ENCODE data around the gene YIPF3. TPM values are rescaled to one million over a fixed set of nuclear protein-coding genes. Genes with fewer than 3 reads are reported as not detected.

The YIPF3 gene
- total RNA-seq, 1 experiment from 2014 or later: 81.3 TPM

GRCh38 chr6:43509142-43509983, 7.4 kb downstream of the YIPF3 start (continued):
- TF ChIP-seq, protein P1, sequence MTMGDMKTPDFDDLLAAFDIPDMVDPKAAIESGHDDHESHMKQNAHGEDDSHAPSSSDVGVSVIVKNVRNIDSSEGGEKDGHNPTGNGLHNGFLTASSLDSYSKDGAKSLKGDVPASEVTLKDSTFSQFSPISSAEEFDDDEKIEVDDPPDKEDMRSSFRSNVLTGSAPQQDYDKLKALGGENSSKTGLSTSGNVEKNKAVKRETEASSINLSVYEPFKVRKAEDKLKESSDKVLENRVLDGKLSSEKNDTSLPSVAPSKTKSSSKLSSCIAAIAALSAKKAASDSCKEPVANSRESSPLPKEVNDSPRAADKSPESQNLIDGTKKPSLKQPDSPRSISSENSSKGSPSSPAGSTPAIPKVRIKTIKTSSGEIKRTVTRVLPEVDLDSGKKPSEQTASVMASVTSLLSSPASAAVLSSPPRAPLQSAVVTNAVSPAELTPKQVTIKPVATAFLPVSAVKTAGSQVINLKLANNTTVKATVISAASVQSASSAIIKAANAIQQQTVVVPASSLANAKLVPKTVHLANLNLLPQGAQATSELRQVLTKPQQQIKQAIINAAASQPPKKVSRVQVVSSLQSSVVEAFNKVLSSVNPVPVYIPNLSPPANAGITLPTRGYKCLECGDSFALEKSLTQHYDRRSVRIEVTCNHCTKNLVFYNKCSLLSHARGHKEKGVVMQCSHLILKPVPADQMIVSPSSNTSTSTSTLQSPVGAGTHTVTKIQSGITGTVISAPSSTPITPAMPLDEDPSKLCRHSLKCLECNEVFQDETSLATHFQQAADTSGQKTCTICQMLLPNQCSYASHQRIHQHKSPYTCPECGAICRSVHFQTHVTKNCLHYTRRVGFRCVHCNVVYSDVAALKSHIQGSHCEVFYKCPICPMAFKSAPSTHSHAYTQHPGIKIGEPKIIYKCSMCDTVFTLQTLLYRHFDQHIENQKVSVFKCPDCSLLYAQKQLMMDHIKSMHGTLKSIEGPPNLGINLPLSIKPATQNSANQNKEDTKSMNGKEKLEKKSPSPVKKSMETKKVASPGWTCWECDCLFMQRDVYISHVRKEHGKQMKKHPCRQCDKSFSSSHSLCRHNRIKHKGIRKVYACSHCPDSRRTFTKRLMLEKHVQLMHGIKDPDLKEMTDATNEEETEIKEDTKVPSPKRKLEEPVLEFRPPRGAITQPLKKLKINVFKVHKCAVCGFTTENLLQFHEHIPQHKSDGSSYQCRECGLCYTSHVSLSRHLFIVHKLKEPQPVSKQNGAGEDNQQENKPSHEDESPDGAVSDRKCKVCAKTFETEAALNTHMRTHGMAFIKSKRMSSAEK (CRISPR knock-in tag; IDR thresholded peaks at IDR 0.05; ENCODE audit: borderline replicate concordance): no peak
- TF ChIP-seq, protein P2, sequence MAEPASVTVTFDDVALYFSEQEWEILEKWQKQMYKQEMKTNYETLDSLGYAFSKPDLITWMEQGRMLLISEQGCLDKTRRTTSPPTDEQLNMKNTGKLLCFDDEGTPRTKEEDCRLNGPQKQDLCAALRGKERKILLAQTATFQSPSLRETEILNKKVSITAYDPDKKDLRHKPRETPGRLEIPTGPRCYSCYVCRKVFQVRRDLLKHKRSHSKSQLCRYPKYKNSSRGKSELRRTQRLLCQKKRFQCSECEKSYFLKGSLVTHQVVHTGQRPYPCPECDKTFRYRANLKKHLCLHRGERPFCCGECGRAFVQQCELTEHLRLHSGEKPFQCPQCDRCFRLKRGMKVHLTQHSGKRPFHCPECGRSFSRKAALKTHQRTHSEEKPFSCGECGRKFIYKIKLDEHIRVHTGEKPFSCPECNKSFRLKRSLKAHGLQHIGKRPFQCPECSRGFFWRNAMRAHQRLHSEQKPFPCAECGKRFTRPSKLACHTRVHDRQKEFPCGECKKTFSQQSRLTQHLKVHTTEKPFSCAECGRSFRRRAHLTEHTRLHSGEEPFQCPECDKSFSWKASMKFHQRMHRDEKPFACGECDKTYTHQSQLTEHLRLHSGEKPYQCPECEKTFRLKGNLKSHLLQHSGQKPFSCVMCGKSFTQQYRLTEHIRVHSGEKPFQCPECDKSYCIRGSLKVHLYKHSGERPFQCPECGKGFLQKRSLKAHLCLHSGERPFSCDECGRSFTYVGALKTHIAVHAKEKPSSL (CRISPR knock-in tag; conservative IDR thresholded peaks at IDR 0.05): no peak
- no peak for TF ChIP-seq SMAD3 (CRISPR knock-in tag; IDR thresholded peaks at IDR 0.05; ENCODE audit: borderline replicate concordance)
- no peak for TF ChIP-seq ZNF263 (CRISPR knock-in tag; IDR thresholded peaks at IDR 0.05; ENCODE audit: low read depth)
- TF ChIP-seq, protein P3, sequence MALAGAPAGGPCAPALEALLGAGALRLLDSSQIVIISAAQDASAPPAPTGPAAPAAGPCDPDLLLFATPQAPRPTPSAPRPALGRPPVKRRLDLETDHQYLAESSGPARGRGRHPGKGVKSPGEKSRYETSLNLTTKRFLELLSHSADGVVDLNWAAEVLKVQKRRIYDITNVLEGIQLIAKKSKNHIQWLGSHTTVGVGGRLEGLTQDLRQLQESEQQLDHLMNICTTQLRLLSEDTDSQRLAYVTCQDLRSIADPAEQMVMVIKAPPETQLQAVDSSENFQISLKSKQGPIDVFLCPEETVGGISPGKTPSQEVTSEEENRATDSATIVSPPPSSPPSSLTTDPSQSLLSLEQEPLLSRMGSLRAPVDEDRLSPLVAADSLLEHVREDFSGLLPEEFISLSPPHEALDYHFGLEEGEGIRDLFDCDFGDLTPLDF (CRISPR knock-in tag; IDR thresholded peaks at IDR 0.05): no peak
- TF ChIP-seq MAX (CRISPR knock-in tag; IDR thresholded peaks at IDR 0.05): peak; percentile 72; the same call in 1 of the 2 replicates
- TF ChIP-seq GABPB1 (CRISPR knock-in tag; IDR thresholded peaks at IDR 0.05): no peak
- peak; percentile 61; the same call in 1 of the 2 replicates for TF ChIP-seq NFE2L1 (CRISPR knock-in tag; IDR thresholded peaks at IDR 0.05)
- TF ChIP-seq IRF2 (CRISPR knock-in tag; IDR thresholded peaks at IDR 0.05; ENCODE audit: borderline replicate concordance, low read depth): no peak
- no peak for TF ChIP-seq ZNF317 (CRISPR knock-in tag; IDR thresholded peaks at IDR 0.05; ENCODE audit: borderline replicate concordance, low read depth)
- no peak for TF ChIP-seq CBFB (CRISPR knock-in tag; IDR thresholded peaks at IDR 0.05; ENCODE audit: low read depth)

DNA sequence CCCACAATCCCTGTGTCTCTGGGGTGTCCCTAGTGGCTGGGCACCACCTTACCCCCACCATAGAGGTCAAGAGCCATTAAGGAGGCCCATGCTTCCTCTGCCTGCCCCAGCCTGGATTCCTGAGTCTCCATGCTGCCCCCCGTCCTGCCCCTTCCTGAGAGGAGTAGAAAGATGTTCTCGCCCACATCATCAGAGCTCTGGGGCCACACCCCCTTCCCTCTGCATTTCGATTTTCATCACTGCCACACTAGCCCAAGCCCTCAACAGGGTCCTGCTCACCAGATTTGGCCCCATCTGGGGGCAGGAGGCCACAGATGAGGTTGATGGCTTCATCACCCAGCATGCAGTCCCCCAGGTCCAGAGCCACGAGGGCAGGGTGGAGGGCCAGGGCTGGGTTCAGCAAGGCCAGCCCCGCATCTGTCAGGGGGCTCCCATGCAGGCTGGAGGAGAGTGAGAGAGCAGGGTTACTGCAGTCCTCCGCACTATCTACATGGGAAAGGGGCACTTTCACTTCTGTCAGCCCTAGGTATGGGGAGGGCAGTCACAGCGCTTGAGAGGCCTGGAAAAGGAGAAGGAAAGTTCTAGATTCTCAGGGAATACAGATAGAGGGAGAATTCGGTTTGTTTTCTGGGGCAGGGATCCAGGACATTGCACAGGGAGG, 8.1 kb downstream of the YIPF3 start:
- H3K9me3 Mint-ChIP-seq: no peaks in the 10 kb centered on the region
- H3K27ac Mint-ChIP-seq: no peak overlapping the region
- H3K4me3 Mint-ChIP-seq: peak overlapping the region; percentile 88
- ChIA-PET CTCF (interaction anchor here (0.5 to 4.6 kb wide), 8 partner anchors 14 to 361 kb away, joined by 3 to 75 read pairs (median 6); partner anchors contain the start of genes DNPH1 and TJAP1), POLR2A (no interaction called here)
- no peak for DNase-seq (ENCODE audit: low spot score)
- TF ChIP-seq, protein P4, sequence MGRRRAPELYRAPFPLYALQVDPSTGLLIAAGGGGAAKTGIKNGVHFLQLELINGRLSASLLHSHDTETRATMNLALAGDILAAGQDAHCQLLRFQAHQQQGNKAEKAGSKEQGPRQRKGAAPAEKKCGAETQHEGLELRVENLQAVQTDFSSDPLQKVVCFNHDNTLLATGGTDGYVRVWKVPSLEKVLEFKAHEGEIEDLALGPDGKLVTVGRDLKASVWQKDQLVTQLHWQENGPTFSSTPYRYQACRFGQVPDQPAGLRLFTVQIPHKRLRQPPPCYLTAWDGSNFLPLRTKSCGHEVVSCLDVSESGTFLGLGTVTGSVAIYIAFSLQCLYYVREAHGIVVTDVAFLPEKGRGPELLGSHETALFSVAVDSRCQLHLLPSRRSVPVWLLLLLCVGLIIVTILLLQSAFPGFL (CRISPR knock-in tag; IDR thresholded peaks at IDR 0.05; ENCODE audit: borderline replicate concordance): no peak
- TF ChIP-seq, protein P5, sequence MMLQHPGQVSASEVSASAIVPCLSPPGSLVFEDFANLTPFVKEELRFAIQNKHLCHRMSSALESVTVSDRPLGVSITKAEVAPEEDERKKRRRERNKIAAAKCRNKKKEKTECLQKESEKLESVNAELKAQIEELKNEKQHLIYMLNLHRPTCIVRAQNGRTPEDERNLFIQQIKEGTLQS (CRISPR knock-in tag; conservative IDR thresholded peaks at IDR 0.05): no peak
- TF ChIP-seq, protein P6, sequence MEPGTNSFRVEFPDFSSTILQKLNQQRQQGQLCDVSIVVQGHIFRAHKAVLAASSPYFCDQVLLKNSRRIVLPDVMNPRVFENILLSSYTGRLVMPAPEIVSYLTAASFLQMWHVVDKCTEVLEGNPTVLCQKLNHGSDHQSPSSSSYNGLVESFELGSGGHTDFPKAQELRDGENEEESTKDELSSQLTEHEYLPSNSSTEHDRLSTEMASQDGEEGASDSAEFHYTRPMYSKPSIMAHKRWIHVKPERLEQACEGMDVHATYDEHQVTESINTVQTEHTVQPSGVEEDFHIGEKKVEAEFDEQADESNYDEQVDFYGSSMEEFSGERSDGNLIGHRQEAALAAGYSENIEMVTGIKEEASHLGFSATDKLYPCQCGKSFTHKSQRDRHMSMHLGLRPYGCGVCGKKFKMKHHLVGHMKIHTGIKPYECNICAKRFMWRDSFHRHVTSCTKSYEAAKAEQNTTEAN (CRISPR knock-in tag; IDR thresholded peaks at IDR 0.05): no peak
- TF ChIP-seq FOXJ3 (CRISPR knock-in tag; IDR thresholded peaks at IDR 0.05; ENCODE audit: borderline replicate concordance): no peak
- no peak for TF ChIP-seq ZNF416 (CRISPR knock-in tag; IDR thresholded peaks at IDR 0.05)
- no peak for TF ChIP-seq MYBL2 (CRISPR knock-in tag; IDR thresholded peaks at IDR 0.05)
- no peak for TF ChIP-seq AFF4 (CRISPR knock-in tag; IDR thresholded peaks at IDR 0.05; ENCODE audit: borderline replicate concordance)
- H3K4me1 Mint-ChIP-seq: peaks cover 25% of the 10 kb centered on the region
- H3K36me3 Mint-ChIP-seq: peaks cover 30% of the 10 kb centered on the region
- H3K27me3 Mint-ChIP-seq (ENCODE audit: low read depth): peaks cover 28% of the 10 kb centered on the region
- ATAC-seq: no peak

All from WTC11 (cell line).